H1 (cell line): ENCODE data around the gene HIP1. TPM values are rescaled to one million over a fixed set of nuclear protein-coding genes. Genes with fewer than 3 reads are reported as not detected.

Source experiments
- CTCF ChIA-PET: fragments of 300-600 bp; sonication (Branson Sonifier 250); formaldehyde crosslinking; loops from one replicate; lab custom pipeline; 2021; ENCODE audit not compliant: partially characterized antibody; lab: Charles Lee
- POLR2A ChIA-PET: fragments of 300-600 bp; sonication (Branson Sonifier 250); formaldehyde crosslinking; loops from one replicate; lab custom pipeline; 2021; ENCODE audit warnings: inconsistent platforms; ENCODE audit not compliant: partially characterized antibody; lab: Charles Lee
- DNase-seq, 2 experiments: peaks; one replicate each; pipeline versions ENCODE4 v3.0.0 to v3.0.0-alpha.2; 2010 to 2022; ENCODE audit warnings: low spot score in 2 of 2, low read depth in 1 of 2, mixed read lengths in 1 of 2
- FAIRE-seq: peaks from 2 replicates; lab custom pipeline; 2011; peaks lifted over from hg19 to GRCh38; lab: Jason Lieb, UNC
- H2AFZ ChIP-seq: 2 replicates; pipeline ENCODE4 v1.8.1; 2012; ENCODE audit warnings: low read length, inconsistent platforms
- H2AK5ac ChIP-seq: 2 replicates; pipeline ENCODE4 v1.6.1; 2013; ENCODE audit warnings: low read depth, low read length
- H2BK120ac ChIP-seq: replicated peaks from 2 replicates; pipeline ENCODE3; 2013; ENCODE audit warnings: low read depth, low read length, inconsistent platforms
- H2BK12ac ChIP-seq: 2 replicates; pipeline ENCODE4 v1.6.1; 2013; ENCODE audit warnings: low read depth, low read length
- H2BK15ac ChIP-seq: 2 replicates; pipeline ENCODE4 v1.6.1; 2013; ENCODE audit warnings: low read length
- H2BK20ac ChIP-seq: 2 replicates; pipeline ENCODE4 v1.6.1; 2013; ENCODE audit warnings: low read length
- H2BK5ac ChIP-seq: 2 replicates; pipeline ENCODE4 v1.6.1; 2013; ENCODE audit warnings: low read depth, low read length
- H3K14ac ChIP-seq: 2 replicates; pipeline ENCODE4 v1.6.1; 2013; ENCODE audit warnings: inconsistent platforms; ENCODE audit not compliant: insufficient read length
- H3K18ac ChIP-seq: 2 replicates; pipeline ENCODE4 v1.6.1; 2013; ENCODE audit warnings: low read length; ENCODE audit errors: extremely low read depth
- H3K23ac ChIP-seq: 2 replicates; pipeline ENCODE4 v1.6.1; 2013; ENCODE audit warnings: inconsistent platforms; ENCODE audit not compliant: insufficient read length
- H3K23me2 ChIP-seq: 2 replicates; pipeline ENCODE4 v1.6.1; 2013; ENCODE audit warnings: low read depth, low read length
- H3K27ac ChIP-seq: 2 replicates; pipeline ENCODE4 v1.6.1; 2011; ENCODE audit warnings: low read depth, low read length, inconsistent platforms
- H3K27me3 ChIP-seq, 4 experiments: replicated peaks in 1 of 4; 1 replicate in 1 of 4; 2 replicates in 3 of 4; pipeline versions ENCODE4 v1.6.1 to v1.8.1; 2011 to 2013; ENCODE audit warnings: low read length in 3 of 4, mild to moderate bottlenecking in 3 of 4, inconsistent platforms in 2 of 4, mixed read lengths in 2 of 4, moderate library complexity in 1 of 4; ENCODE audit not compliant: control insufficient read depth in 3 of 4, insufficient read depth in 3 of 4; ENCODE audit errors: extremely low read depth in 1 of 4
- H3K36me3 ChIP-seq, 4 experiments: 2 replicates each; pipeline versions ENCODE4 v1.6.1 to v1.8.1; 2011 to 2013; ENCODE audit warnings: mild to moderate bottlenecking in 4 of 4, low read length in 3 of 4, moderate library complexity in 2 of 4, control low read depth in 1 of 4, inconsistent platforms in 1 of 4; ENCODE audit not compliant: insufficient read depth in 4 of 4, control insufficient read depth in 2 of 4
- H3K4ac ChIP-seq: replicated peaks from 2 replicates; pipeline ENCODE3; 2013; ENCODE audit warnings: low read length, low read depth, mixed read lengths, inconsistent platforms; ENCODE audit not compliant: insufficient read length
- H3K4me1 ChIP-seq, 4 experiments: replicated peaks in 1 of 4; 1 replicate in 1 of 4; 2 replicates in 3 of 4; pipeline versions ENCODE4 v1.6.1 to v1.8.1; 2011 to 2013; ENCODE audit warnings: low read length in 3 of 4, inconsistent platforms in 2 of 4, mixed read lengths in 1 of 4; ENCODE audit not compliant: insufficient read depth in 4 of 4, control insufficient read depth in 3 of 4
- H3K4me2 ChIP-seq, 2 experiments: 2 replicates each; pipeline versions ENCODE4 v1.6.1 to v1.8.1; 2011 to 2013; ENCODE audit warnings: low read depth in 2 of 2, low read length in 2 of 2, control low read depth in 1 of 2, inconsistent platforms in 1 of 2, mild to moderate bottlenecking in 1 of 2; ENCODE audit not compliant: insufficient read depth in 1 of 2
- H3K4me3 ChIP-seq, 4 experiments: fragments of 200-600, 300-600 bp in 1 of 4; sonication (generic), shearing (Covaris generic), sonication (Bioruptor Twin) in 1 of 4; 2 replicates each; pipeline versions ENCODE4 v1.5.1 to v1.8.1; 2011 to 2016; ENCODE audit warnings: low read length in 4 of 4, low read depth in 3 of 4, control low read depth in 2 of 4, inconsistent platforms in 2 of 4, mild to moderate bottlenecking in 2 of 4, mixed read lengths in 1 of 4, moderate library complexity in 1 of 4; ENCODE audit not compliant: insufficient read depth in 2 of 4; ENCODE audit errors: extremely low read depth in 1 of 4
- H3K56ac ChIP-seq: replicated peaks from 2 replicates; pipeline ENCODE3; 2013; ENCODE audit warnings: low read depth, mild to moderate bottlenecking, mixed read lengths, low read length, inconsistent platforms; ENCODE audit not compliant: insufficient read length
- H3K79me1 ChIP-seq: 2 replicates; pipeline ENCODE4 v1.6.1; 2013; ENCODE audit warnings: low read depth, low read length, control low read depth
- H3K79me2 ChIP-seq, 2 experiments: 2 replicates each; pipeline versions ENCODE4 v1.6.1 to v1.8.1; 2012 to 2013; ENCODE audit warnings: low read length in 2 of 2, mild to moderate bottlenecking in 2 of 2, inconsistent platforms in 1 of 2; ENCODE audit not compliant: insufficient read depth in 2 of 2, control insufficient read depth in 1 of 2
- H3K9ac ChIP-seq, 4 experiments: replicated peaks in 1 of 4; 1 replicate in 1 of 4; 2 replicates in 3 of 4; pipeline versions ENCODE4 v1.6.1 to v1.8.1; 2011 to 2013; ENCODE audit warnings: low read depth in 3 of 4, low read length in 3 of 4, control low read depth in 2 of 4, mild to moderate bottlenecking in 2 of 4, moderate library complexity in 2 of 4, inconsistent platforms in 1 of 4; ENCODE audit errors: extremely low read depth in 1 of 4
- H3K9me3 ChIP-seq, 2 experiments: 2 replicates each; pipeline versions ENCODE4 v1.6.1 to v1.8.1; 2012 to 2013; ENCODE audit warnings: mild to moderate bottlenecking in 2 of 2, moderate library complexity in 2 of 2, control low read depth in 1 of 2, inconsistent platforms in 1 of 2, low read depth in 1 of 2, low read length in 1 of 2, mixed read lengths in 1 of 2; ENCODE audit not compliant: insufficient read depth in 2 of 2
- H4K20me1 ChIP-seq, 2 experiments: replicated peaks in 1 of 2; 2 replicates each; pipeline versions ENCODE3 to v1.8.1; 2011 to 2013; ENCODE audit warnings: inconsistent platforms in 2 of 2, low read length in 2 of 2, mild to moderate bottlenecking in 1 of 2; ENCODE audit not compliant: insufficient read depth in 2 of 2, control insufficient read depth in 1 of 2
- H4K5ac ChIP-seq: 2 replicates; pipeline ENCODE4 v1.6.1; 2013; ENCODE audit warnings: low read length, low read depth, mixed read lengths, inconsistent platforms; ENCODE audit not compliant: insufficient read length
- H4K8ac ChIP-seq: 2 replicates; pipeline ENCODE4 v1.8.0; 2013; ENCODE audit warnings: mild to moderate bottlenecking, moderate library complexity, low read length, inconsistent platforms; ENCODE audit not compliant: insufficient read depth; ENCODE audit errors: extremely low read depth
- H4K91ac ChIP-seq: replicated peaks from 2 replicates; pipeline ENCODE3; 2013; ENCODE audit warnings: low read length, mixed read lengths, inconsistent platforms; ENCODE audit not compliant: insufficient read length
- BCL11A ChIP-seq, 2 experiments: IDR thresholded peaks; one replicate each; pipeline ENCODE4 v1.6.1; 2011; ENCODE audit warnings: low read depth in 2 of 2, low read length in 2 of 2, mild to moderate bottlenecking in 2 of 2
- POU5F1 ChIP-seq: IDR thresholded peaks from 2 replicates; pipeline ENCODE4 v1.6.1; 2011; ENCODE audit warnings: low read depth, mild to moderate bottlenecking, low read length, moderate library complexity
- WGBS, 2 experiments: shearing (Covaris generic) in 1 of 2; methylation state at CpG; one replicate each; pipeline versions ENCODE4 v1.1.6 to v1.1.7; 2013 to 2015; ENCODE audit warnings: low lambda C conversion rate in 2 of 2, mixed read lengths in 2 of 2, inconsistent platforms in 1 of 2, low coverage in 1 of 2, missing lambda C conversion rate in 1 of 2; ENCODE audit not compliant: insufficient replicate concordance in 2 of 2, insufficient coverage in 1 of 2, insufficient read length in 1 of 2; ENCODE audit errors: extremely low coverage in 1 of 2, missing lambda C conversion rate in 1 of 2; 5-methylcytosine and 5-hydroxymethylcytosine counted together
- polyA plus RNA-seq, 7 experiments: library from polyadenylated mRNA; depleted of rRNA in 3 of 7; stranded (reverse) in 5 of 7; unstranded in 2 of 7; fragments of >200 nt in 5 of 7; fragments of 200-250 nt in 2 of 7; gene quantifications; 1 replicate in 5 of 7; 2 replicates in 1 of 7; 4 replicates in 1 of 7; pipeline versions ENCODE4 v1.2.1 to v1.2.3, GENCODE V29; 2011 to 2013; ENCODE audit warnings: missing spikeins in 2 of 7, mixed read lengths in 2 of 7
- total RNA-seq: library from RNA; stranded (reverse); fragmentation: NEBNext Ultra II Directional; extraction: Animal tissue kit (Norgen Biotek cat#: 25700); gene quantifications from 2 replicates; pipeline ENCODE4 v1.2.1, GENCODE V29; 2021

HIP1 gene
- total and polyA plus RNA-seq, 2 of the 8 experiments (the other 6 are each of a cell fraction or from before 2014, with no cell fraction given), result 51.8 to 108 TPM

GRCh38 chr7:75739796-75740672 lies 1.3 kb upstream of the HIP1 start:
- no peak for FAIRE-seq
- POLR2A ChIA-PET, result interaction anchor here (0.7 to 1.7 kb wide), 7 partner anchors 9 to 175 kb away, joined by 3 to 7 read pairs (median 4); partner anchors contain the start of gene POR
- peak overlapping the region in 2 of 4 experiments; percentile 33 to 38; a peak in 3 of 7 replicates for H3K9ac ChIP-seq
- no peak for DNase-seq
- H3K18ac ChIP-seq, result peak overlapping the region; percentile 60; the same call in 1 of the 2 replicates
- H3K9me3 ChIP-seq, result no peaks in the 10 kb centered on the region
- H3K36me3 ChIP-seq, result no peaks in the 10 kb centered on the region
- H2BK5ac ChIP-seq, result no peak overlapping the region
- H2AK5ac ChIP-seq, result no peak overlapping the region
- peaks cover 0 to 5% (median 4%) of the 10 kb centered on the region in 4 experiments; a peak in 1 of 7 replicates for H3K27me3 ChIP-seq
- 62% methylated on average over 26 of the region's 26 CpGs; no CpG with 5 or more reads in 1 of the 2 experiments for WGBS, 2 experiments
- H3K79me2 ChIP-seq, result no peaks in the 10 kb centered on the region
- no peak overlapping the region for H2BK20ac ChIP-seq
- no peak overlapping the region for H3K56ac ChIP-seq
- H4K8ac ChIP-seq, result no peak overlapping the region; the same call in 1 of the 2 replicates
- H3K23ac ChIP-seq, result no peak overlapping the region
- H2BK120ac ChIP-seq, result no peak overlapping the region
- H4K5ac ChIP-seq, result no peak overlapping the region
- no peak overlapping the region for H3K27ac ChIP-seq
- H3K4me1 ChIP-seq, result peaks cover 0 to 7% (median 5%) of the 10 kb centered on the region in 4 experiments; a peak in 6 of 7 replicates
- peak overlapping the region; percentile 60 to 95 (median 75) for H3K4me3 ChIP-seq
- peaks cover 9% of the 10 kb centered on the region; the same call in 1 of the 2 replicates for H3K23me2 ChIP-seq
- no peak overlapping the region for H3K14ac ChIP-seq
- H2BK12ac ChIP-seq, result no peak overlapping the region
- H3K4ac ChIP-seq, result no peak overlapping the region
- no peak overlapping the region for H2BK15ac ChIP-seq
- no peak overlapping the region for H4K91ac ChIP-seq
- CTCF ChIA-PET, result interaction anchor here (1.0 to 5.3 kb wide), 4 partner anchors 12 to 22 kb away, joined by 3 to 39 read pairs (median 4); no protein-coding TSS in a partner anchor
- H3K79me1 ChIP-seq, result no peaks in the 10 kb centered on the region
- H4K20me1 ChIP-seq, result peaks cover 0 to 1% of the 10 kb centered on the region in 2 experiments
- 0 out of 2 replicates have a peak overlapping the region, but pooled peaks have one; percentile 1 for H2AFZ ChIP-seq
- H3K4me2 ChIP-seq, result peak overlapping the region; percentile 65 to 86
- TF ChIP-seq BCL11A (IDR thresholded peaks at IDR 0.05; ENCODE audit: low read depth in 2 of 2, low read length in 2 of 2), result no peak
- no peak for TF ChIP-seq POU5F1
